ENCODE data around the gene SLC2A8. TPM values are rescaled to one million over a fixed set of nuclear protein-coding genes. Genes with fewer than 3 reads are reported as not detected.

Gene SLC2A8
- total RNA-seq, 1 donor from 2014 or later = 27.5 TPM

DNA sequence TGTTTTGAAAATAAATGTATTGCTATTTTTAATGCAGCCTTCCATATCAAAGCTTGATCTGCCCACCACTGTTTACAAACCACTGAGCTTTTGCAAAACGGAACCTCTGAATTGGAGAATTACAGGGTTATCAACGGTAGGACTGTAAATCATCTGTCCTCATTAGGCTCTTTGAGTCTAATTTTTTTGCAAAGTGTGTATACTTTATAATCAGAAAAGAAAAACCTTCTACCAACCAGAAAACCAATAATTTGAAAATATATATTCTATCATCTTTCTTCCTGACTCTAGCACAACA, 6.8 kb upstream of the SLC2A8 start:
- DNase-seq (ENCODE audit: low read depth) = no peak
- TF ChIP-seq, protein P1, sequence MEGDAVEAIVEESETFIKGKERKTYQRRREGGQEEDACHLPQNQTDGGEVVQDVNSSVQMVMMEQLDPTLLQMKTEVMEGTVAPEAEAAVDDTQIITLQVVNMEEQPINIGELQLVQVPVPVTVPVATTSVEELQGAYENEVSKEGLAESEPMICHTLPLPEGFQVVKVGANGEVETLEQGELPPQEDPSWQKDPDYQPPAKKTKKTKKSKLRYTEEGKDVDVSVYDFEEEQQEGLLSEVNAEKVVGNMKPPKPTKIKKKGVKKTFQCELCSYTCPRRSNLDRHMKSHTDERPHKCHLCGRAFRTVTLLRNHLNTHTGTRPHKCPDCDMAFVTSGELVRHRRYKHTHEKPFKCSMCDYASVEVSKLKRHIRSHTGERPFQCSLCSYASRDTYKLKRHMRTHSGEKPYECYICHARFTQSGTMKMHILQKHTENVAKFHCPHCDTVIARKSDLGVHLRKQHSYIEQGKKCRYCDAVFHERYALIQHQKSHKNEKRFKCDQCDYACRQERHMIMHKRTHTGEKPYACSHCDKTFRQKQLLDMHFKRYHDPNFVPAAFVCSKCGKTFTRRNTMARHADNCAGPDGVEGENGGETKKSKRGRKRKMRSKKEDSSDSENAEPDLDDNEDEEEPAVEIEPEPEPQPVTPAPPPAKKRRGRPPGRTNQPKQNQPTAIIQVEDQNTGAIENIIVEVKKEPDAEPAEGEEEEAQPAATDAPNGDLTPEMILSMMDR (IDR thresholded peaks at IDR 0.05; ENCODE audit: insufficient read depth, low read length, poor library complexity, severe bottlenecking) = no peak
- Histone ChIP-seq H3K36me3 (ENCODE audit: control insufficient read depth, insufficient read depth, low read length) (no peaks in the 10 kb centered on the region), H3K4me3 (ENCODE audit: low read depth, low read length) (no peak overlapping the region), H3K27me3 (ENCODE audit: control insufficient read depth, insufficient read depth, low read length) (no peaks in the 10 kb centered on the region)

DNA sequence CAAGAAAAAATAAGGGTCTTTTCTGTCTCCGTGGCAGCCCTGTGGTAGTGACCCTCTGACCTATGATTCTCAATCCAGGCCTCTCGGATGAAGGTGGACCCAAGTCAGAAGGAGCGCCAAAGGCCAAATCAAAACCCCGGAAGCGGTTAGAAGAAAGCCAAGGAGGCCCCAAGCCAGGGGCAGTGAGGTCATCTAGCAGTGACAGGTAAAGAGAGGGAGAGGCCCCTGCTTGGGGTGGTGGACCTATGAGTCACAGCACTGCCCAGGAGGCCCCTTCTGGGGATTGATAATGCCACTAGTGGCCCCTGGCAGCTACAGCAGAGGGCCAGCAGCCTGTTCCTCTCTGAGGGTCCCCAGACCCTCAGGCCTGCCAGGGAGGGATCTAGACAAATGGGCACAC, 6.4 kb upstream of the SLC2A8 start:
- Histone ChIP-seq H3K36me3 (ENCODE audit: control insufficient read depth, insufficient read depth, low read length) (no peaks in the 10 kb centered on the region), H3K4me3 (ENCODE audit: low read depth, low read length) (no peak overlapping the region), H3K27me3 (ENCODE audit: control insufficient read depth, insufficient read depth, low read length) (no peaks in the 10 kb centered on the region)
- TF ChIP-seq, protein P1 (IDR thresholded peaks at IDR 0.05; ENCODE audit: insufficient read depth, low read length, poor library complexity, severe bottlenecking) = no peak
- DNase-seq (ENCODE audit: low read depth) = no peak

- no peak for DNase-seq (ENCODE audit: low read depth)
- TF ChIP-seq, protein P1 (IDR thresholded peaks at IDR 0.05; ENCODE audit: insufficient read depth, low read length, poor library complexity, severe bottlenecking) = no peak
- no peaks in the 10 kb centered on the region for H3K36me3 ChIP-seq (ENCODE audit: control insufficient read depth, insufficient read depth, low read length)
- no peaks in the 10 kb centered on the region for H3K27me3 ChIP-seq (ENCODE audit: control insufficient read depth, insufficient read depth, low read length)
- H3K4me3 ChIP-seq (ENCODE audit: low read depth, low read length) = no peak overlapping the region
Measured at GRCh38 chr9:127392166-127392565, 4.8 kb upstream of the SLC2A8 start.

DNA sequence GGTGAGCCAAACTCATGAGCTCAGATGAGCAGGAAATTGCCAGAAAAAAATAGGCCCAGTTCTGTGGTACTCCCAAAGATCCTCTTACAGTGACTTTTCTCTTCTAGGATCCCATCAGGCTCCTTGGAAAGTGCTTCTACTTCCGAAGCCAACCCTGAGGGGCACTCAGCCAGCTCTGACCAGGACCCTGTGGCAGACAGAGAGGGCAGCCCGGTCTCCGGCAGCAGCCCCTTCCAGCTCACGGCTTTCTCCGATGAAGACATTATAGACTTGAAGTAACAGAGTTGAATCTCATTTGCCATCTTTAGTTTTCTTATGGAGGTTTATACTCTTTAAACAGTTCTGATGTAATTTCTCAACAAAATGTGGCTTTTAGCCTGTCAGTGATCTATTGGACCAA, 4.0 kb upstream of the SLC2A8 start:
- no peaks in the 10 kb centered on the region for H3K36me3 ChIP-seq (ENCODE audit: control insufficient read depth, insufficient read depth, low read length)
- no peak for DNase-seq (ENCODE audit: low read depth)
- no peak overlapping the region for H3K4me3 ChIP-seq (ENCODE audit: low read depth, low read length)
- TF ChIP-seq, protein P1 (IDR thresholded peaks at IDR 0.05; ENCODE audit: insufficient read depth, low read length, poor library complexity, severe bottlenecking) = no peak
- H3K27me3 ChIP-seq (ENCODE audit: control insufficient read depth, insufficient read depth, low read length) = no peaks in the 10 kb centered on the region

GRCh38 chr9:127393645-127394044, 3.3 kb upstream of the SLC2A8 start:
- H3K4me3 ChIP-seq (ENCODE audit: low read depth, low read length) = no peak overlapping the region
- TF ChIP-seq, protein P1 (IDR thresholded peaks at IDR 0.05; ENCODE audit: insufficient read depth, low read length, poor library complexity, severe bottlenecking) = no peak
- H3K36me3 ChIP-seq (ENCODE audit: control insufficient read depth, insufficient read depth, low read length) = no peaks in the 10 kb centered on the region
- DNase-seq (ENCODE audit: low read depth) = no peak
- no peaks in the 10 kb centered on the region for H3K27me3 ChIP-seq (ENCODE audit: control insufficient read depth, insufficient read depth, low read length)

GRCh38 chr9:127395497-127396252, 1.3 kb upstream of the SLC2A8 start:
- Histone ChIP-seq H3K4me3 (ENCODE audit: low read depth, low read length) (no peak overlapping the region), H3K27me3 (ENCODE audit: control insufficient read depth, insufficient read depth, low read length) (no peaks in the 10 kb centered on the region), H3K36me3 (ENCODE audit: control insufficient read depth, insufficient read depth, low read length) (no peaks in the 10 kb centered on the region)
- no peak for DNase-seq (ENCODE audit: low read depth)
- TF ChIP-seq, protein P1 (IDR thresholded peaks at IDR 0.05; ENCODE audit: insufficient read depth, low read length, poor library complexity, severe bottlenecking) = no peak
